K562 (cell line): Measurements from ENCODE around the gene CMTM4. TPM values are rescaled to one million over a fixed set of nuclear protein-coding genes. Genes with fewer than 3 reads are reported as not detected.

ENCODE experiments used
- ADNP ChIP-seq: fragments of 200-800 bp; sonication (Bioruptor generic); IDR thresholded peaks from 2 replicates; pipeline ENCODE4 v1.6.1; 2016; ENCODE audit warnings: missing genetic modification characterization, missing compliant biosample characterization
- DACH1 ChIP-seq: fragments of 450-650 bp; IDR thresholded peaks from 2 replicates; pipeline ENCODE4 v1.6.1; 2018; ENCODE audit not compliant: partially characterized antibody
- HOMEZ ChIP-seq: fragments of 250-450 bp; sonication (Bioruptor Pico); IDR thresholded peaks from 2 replicates; pipeline ENCODE4 v1.4.0; 2020; ENCODE audit warnings: mild to moderate bottlenecking, moderate library complexity
- HSF4 ChIP-seq: fragments of 250-450 bp; sonication (Bioruptor Pico); IDR thresholded peaks from 2 replicates; pipeline ENCODE4 v2.1.2; 2022; ENCODE audit warnings: mild to moderate bottlenecking, moderate library complexity, borderline replicate concordance
- ID3 ChIP-seq, 2 experiments: fragments of 250-450 bp in 1 of 2; fragments of 450-650 bp in 1 of 2; sonication (Bioruptor Pico) in 1 of 2; IDR thresholded peaks; 2 replicates each; pipeline versions ENCODE4 v1.6.1 to v1.8.0; 2016 to 2021; ENCODE audit warnings: mild to moderate bottlenecking in 2 of 2, moderate library complexity in 2 of 2, missing compliant biosample characterization in 1 of 2, missing genetic modification characterization in 1 of 2
- MYNN ChIP-seq, 2 experiments: sonication (generic); formaldehyde crosslinking in 1 of 2; IDR thresholded peaks; 2 replicates each; pipeline versions ENCODE4 v1.5.0 to v1.6.1; 2016 to 2020; ENCODE audit warnings: antibody characterized with exemption in 1 of 2, missing genetic modification reagents in 1 of 2
- PKNOX1 ChIP-seq: fragments of 450-650 bp; IDR thresholded peaks from 2 replicates; pipeline ENCODE4 v1.6.1; 2016
- POLR2AphosphoS2 ChIP-seq: IDR thresholded peaks from 2 replicates; pipeline ENCODE4 v1.6.1; 2012; ENCODE audit warnings: low read length, improper control_type of control experiment
- RFX5 ChIP-seq: IDR thresholded peaks from 2 replicates; pipeline ENCODE4 v1.6.1; 2011; ENCODE audit warnings: low read depth, mild to moderate bottlenecking, improper control_type of control experiment, low read length
- TEAD1 ChIP-seq, 2 experiments: fragments of 450-650 bp in 1 of 2; sonication (generic) in 1 of 2; formaldehyde crosslinking; IDR thresholded peaks; 2 replicates each; pipeline versions ENCODE4 v1.4.0 to v1.8.0; 2020 to 2022; ENCODE audit warnings: mild to moderate bottlenecking in 2 of 2, missing genetic modification reagents in 1 of 2
- VEZF1 ChIP-seq: fragments of 200-800 bp; sonication (Bioruptor generic); IDR thresholded peaks from 2 replicates; pipeline ENCODE4 v1.6.1; 2017; ENCODE audit warnings: missing genetic modification characterization, missing compliant biosample characterization
- ZBTB11 ChIP-seq, 3 experiments: fragments of 200-800 bp in 1 of 3; fragments of 250-450 bp in 1 of 3; fragments of 450-650 bp in 1 of 3; sonication (Bioruptor Pico) in 1 of 3; sonication (Bioruptor generic) in 1 of 3; formaldehyde crosslinking in 1 of 3; IDR thresholded peaks; 2 replicates each; pipeline versions ENCODE4 v1.6.1 to v1.8.0; 2016 to 2022; ENCODE audit warnings: mild to moderate bottlenecking in 2 of 3, missing genetic modification characterization in 2 of 3, missing compliant biosample characterization in 1 of 3, moderate library complexity in 1 of 3
- ZBTB43 ChIP-seq: sonication (generic); formaldehyde crosslinking; IDR thresholded peaks from 2 replicates; pipeline ENCODE4 v1.8.0; 2023; ENCODE audit warnings: mild to moderate bottlenecking, missing genetic modification reagents
- ZC3H8 ChIP-seq: fragments of 450-650 bp; IDR thresholded peaks from 2 replicates; pipeline ENCODE4 v1.6.1; 2017
- ZNF347 ChIP-seq: fragments of 450-650 bp; formaldehyde crosslinking; IDR thresholded peaks from 2 replicates; pipeline ENCODE4 v1.4.0; 2020; ENCODE audit warnings: low read depth, mild to moderate bottlenecking, moderate library complexity
- ZNF830 ChIP-seq: fragments of 250-450 bp; sonication (Bioruptor Pico); IDR thresholded peaks from 2 replicates; pipeline ENCODE4 v1.5.0; 2021; ENCODE audit warnings: mild to moderate bottlenecking
- polyA plus RNA-seq, 8 experiments: library from polyadenylated mRNA; depleted of rRNA in 4 of 8; stranded (reverse) in 5 of 8; unstranded in 3 of 8; fragments of >200 nt; fragmentation: Nextera tagmentation in 2 of 8; fragmentation: Illumina TruSeq in 1 of 8; extraction: Ambion mirVana in 2 of 8; extraction: Trizol in 1 of 8; gene quantifications; 2 replicates each; pipeline versions ENCODE4 v1.2.1 to v1.2.3, GENCODE V29; 2011 to 2014; ENCODE audit warnings: inconsistent platforms in 1 of 8, missing spikeins in 1 of 8
- total RNA-seq, 7 experiments: library from RNA; depleted of rRNA in 6 of 7; stranded (reverse); fragments of >200 nt in 6 of 7; fragmentation: Illumina TruSeq in 2 of 7; extraction: Trizol in 2 of 7; gene quantifications; 2 replicates each; pipeline versions ENCODE4 v1.2.1 to v1.2.3, GENCODE V29; 2011 to 2021; ENCODE audit warnings: low replicate concordance in 1 of 7

CMTM4 gene
- total and polyA plus RNA-seq, 9 of the 15 experiments (the other 6 are each of a cell fraction or from before 2014, with no cell fraction given) = 2.0 to 21.3 (median 12.5) TPM

GRCh38 chr16:66660422-66661209, 35.9 kb downstream of the CMTM4 start (continued):
- TF ChIP-seq ZC3H8 (no peak), HOMEZ (no peak), ZBTB11 (CRISPR knock-in tag; IDR thresholded peaks at IDR 0.05) (peak in 1 of 3 experiments; percentile 66; a peak in 2 of 6 replicates), VEZF1 (peak; percentile 36; the same call in 1 of the 2 replicates), PKNOX1 (peak; percentile 75), POLR2AphosphoS2 (no peak), MYNN (IDR thresholded peaks at IDR 0.05) (peak; percentile 49; the same call in 1 of the 2 replicates), MYNN (CRISPR knock-in tag; IDR thresholded peaks at IDR 0.05) (no peak), ID3 (CRISPR knock-in tag; IDR thresholded peaks at IDR 0.05) (no peak), ID3 (tag; IDR thresholded peaks at IDR 0.05) (no peak), RFX5 (no peak), ADNP (tag) (no peak), ZNF347 (CRISPR knock-in tag) (no peak), TEAD1 (CRISPR knock-in tag; IDR thresholded peaks at IDR 0.05) (no peak), DACH1 (peak; percentile 8), ZBTB43 (no peak), ZNF830 (no peak), HSF4 (no peak)
